ENCODE data around the gene MVD.

MVD gene

GRCh38 chr16:88651276-88651988 is 11.5 kb downstream of the MVD start:
- peak overlapping the region in 1 of 2 donors; percentile 89 for H3K27ac ChIP-seq
- H3K4me3 ChIP-seq: peak overlapping the region; percentile 99
- TF ChIP-seq CTCF (IDR thresholded peaks at IDR 0.05): no peak
- no peak for DNase-seq (ENCODE audit: low spot score)

GRCh38 chr16:88650749-88651275 is 12.1 kb downstream of the MVD start, which contains the start of gene CYBA:
Gene CYBA, minus strand, starts transcription at chr16:88651053. Its CDS starts 40 bp downstream, at chr16:88651013.
- Histone ChIP-seq H3K27ac (peak within 1 kb of the TSS in 1 of 2 donors; percentile 89), H3K4me3 (peak within 1 kb of the TSS; percentile 99)
- no peak for TF ChIP-seq CTCF (IDR thresholded peaks at IDR 0.05)
- no peak for DNase-seq (ENCODE audit: low spot score)

- TF ChIP-seq CTCF (IDR thresholded peaks at IDR 0.05): no peak
- Histone ChIP-seq H3K4me3 (peak overlapping the region; percentile 99), H3K27ac (peak overlapping the region in 1 of 2 donors; percentile 89)
- DNase-seq (ENCODE audit: low spot score): no peak
These were observed 12.8 kb downstream of the MVD start for GRCh38 chr16:88649924-88650748.

- no peak for TF ChIP-seq CTCF (IDR thresholded peaks at IDR 0.05)
- H3K27ac ChIP-seq: peak overlapping the region in 1 of 2 donors; percentile 89
- peak overlapping the region; percentile 99 for H3K4me3 ChIP-seq
- DNase-seq (ENCODE audit: low spot score): no peak
These were observed 13.5 kb downstream of the MVD start for GRCh38 chr16:88649195-88649923.

GRCh38 chr16:88647178-88648070 is 15.5 kb downstream of the MVD start:
- DNase-seq (ENCODE audit: low spot score): no peak
- Histone ChIP-seq H3K27ac (no peak overlapping the region), H3K4me3 (no peak overlapping the region)
- no peak for TF ChIP-seq CTCF (IDR thresholded peaks at IDR 0.05)
